ENCODE measurements around the gene UBE2Q2. TPM values are rescaled to one million over a fixed set of nuclear protein-coding genes. Genes with fewer than 3 reads are reported as not detected.
A peak's percentile ranks its signal among the peaks of the same experiment; 100 is the strongest.

UBE2Q2 gene
- total RNA-seq, 1 donor from 2014 or later, result 21.6 TPM

DNA sequence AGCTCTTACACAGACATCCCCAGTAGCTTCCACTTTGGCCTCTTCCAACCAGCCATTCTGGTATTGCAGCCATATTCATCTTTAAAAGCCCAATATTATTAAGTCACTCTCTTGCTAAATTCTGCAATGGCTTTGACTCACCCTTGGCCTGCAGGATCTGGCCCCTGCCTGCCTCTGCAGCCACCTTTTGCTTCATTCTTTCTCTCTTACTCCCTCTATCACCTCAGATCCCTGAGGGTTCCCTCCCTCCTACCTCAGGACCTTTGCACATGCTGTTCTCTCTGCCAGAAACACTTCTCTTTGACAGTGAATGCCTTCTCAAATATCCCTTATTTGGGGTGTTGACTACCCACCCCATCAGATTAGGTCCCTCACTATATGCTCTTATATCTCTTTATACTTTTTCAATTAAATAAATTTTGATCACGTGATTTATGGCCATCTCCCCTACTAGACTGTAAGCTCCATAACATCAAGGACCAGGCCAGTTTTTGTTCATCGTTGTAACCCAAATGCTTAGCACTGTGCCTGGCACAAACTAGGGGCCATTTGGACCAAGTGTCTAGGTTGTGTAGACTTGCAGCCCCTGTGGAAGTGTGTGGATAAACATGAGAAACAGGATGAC, 32.3 kb upstream of the UBE2Q2 start:
- Histone ChIP-seq H3K36me3 (no peaks in the 10 kb centered on the region), H3K27ac (no peak overlapping the region), H3K27me3 (no peaks in the 10 kb centered on the region), H3K9me3 (no peaks in the 10 kb centered on the region), H3K4me1 (no peaks in the 10 kb centered on the region), H3K4me3 (no peak overlapping the region)
- TF ChIP-seq POLR2A (IDR thresholded peaks at IDR 0.05), result no peak
- no peak for TF ChIP-seq POLR2AphosphoS5 (IDR thresholded peaks at IDR 0.05; ENCODE audit: insufficient read depth in 1 of 2, low read depth in 1 of 2)
- TF ChIP-seq, protein P1, sequence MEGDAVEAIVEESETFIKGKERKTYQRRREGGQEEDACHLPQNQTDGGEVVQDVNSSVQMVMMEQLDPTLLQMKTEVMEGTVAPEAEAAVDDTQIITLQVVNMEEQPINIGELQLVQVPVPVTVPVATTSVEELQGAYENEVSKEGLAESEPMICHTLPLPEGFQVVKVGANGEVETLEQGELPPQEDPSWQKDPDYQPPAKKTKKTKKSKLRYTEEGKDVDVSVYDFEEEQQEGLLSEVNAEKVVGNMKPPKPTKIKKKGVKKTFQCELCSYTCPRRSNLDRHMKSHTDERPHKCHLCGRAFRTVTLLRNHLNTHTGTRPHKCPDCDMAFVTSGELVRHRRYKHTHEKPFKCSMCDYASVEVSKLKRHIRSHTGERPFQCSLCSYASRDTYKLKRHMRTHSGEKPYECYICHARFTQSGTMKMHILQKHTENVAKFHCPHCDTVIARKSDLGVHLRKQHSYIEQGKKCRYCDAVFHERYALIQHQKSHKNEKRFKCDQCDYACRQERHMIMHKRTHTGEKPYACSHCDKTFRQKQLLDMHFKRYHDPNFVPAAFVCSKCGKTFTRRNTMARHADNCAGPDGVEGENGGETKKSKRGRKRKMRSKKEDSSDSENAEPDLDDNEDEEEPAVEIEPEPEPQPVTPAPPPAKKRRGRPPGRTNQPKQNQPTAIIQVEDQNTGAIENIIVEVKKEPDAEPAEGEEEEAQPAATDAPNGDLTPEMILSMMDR (IDR thresholded peaks at IDR 0.05), result no peak
- intact Hi-C loops (cut with DNase I), result no loop called here
- peak in 1 of 2 donors; percentile 25 for DNase-seq (ENCODE audit: extremely low spot score in 2 of 2)

- intact Hi-C loops (cut with DNase I), result no loop called here
- H3K4me1 ChIP-seq, result no peaks in the 10 kb centered on the region
- no peaks in the 10 kb centered on the region for H3K9me3 ChIP-seq
- TF ChIP-seq, protein P1 (IDR thresholded peaks at IDR 0.05), result no peak
- TF ChIP-seq POLR2AphosphoS5 (IDR thresholded peaks at IDR 0.05; ENCODE audit: insufficient read depth in 1 of 2, low read depth in 1 of 2), result no peak
- TF ChIP-seq POLR2A (IDR thresholded peaks at IDR 0.05), result no peak
- no peaks in the 10 kb centered on the region for H3K27me3 ChIP-seq
- H3K4me3 ChIP-seq, result no peak overlapping the region
- no peaks in the 10 kb centered on the region for H3K36me3 ChIP-seq
- DNase-seq (ENCODE audit: extremely low spot score in 2 of 2), result peak in 1 of 2 donors; percentile 62
- H3K27ac ChIP-seq, result no peak overlapping the region
Measured at GRCh38 chr15:75811626-75812025, 31.6 kb upstream of the UBE2Q2 start.

- no peak overlapping the region for H3K27ac ChIP-seq
- no peaks in the 10 kb centered on the region for H3K4me1 ChIP-seq
- TF ChIP-seq, protein P1 (IDR thresholded peaks at IDR 0.05), result no peak
- TF ChIP-seq POLR2A (IDR thresholded peaks at IDR 0.05) (no peak), POLR2AphosphoS5 (IDR thresholded peaks at IDR 0.05; ENCODE audit: insufficient read depth in 1 of 2, low read depth in 1 of 2) (no peak)
- H3K9me3 ChIP-seq, result no peaks in the 10 kb centered on the region
- no peaks in the 10 kb centered on the region for H3K36me3 ChIP-seq
- DNase-seq (ENCODE audit: extremely low spot score in 2 of 2), result no peak
- H3K4me3 ChIP-seq, result no peak overlapping the region
- no peaks in the 10 kb centered on the region for H3K27me3 ChIP-seq
- intact Hi-C loops (cut with DNase I), result no loop called here
Measured at GRCh38 chr15:75814794-75815193, 28.5 kb upstream of the UBE2Q2 start.

GRCh38 chr15:75815811-75816719, 27.2 kb upstream of the UBE2Q2 start:
- H3K36me3 ChIP-seq, result no peaks in the 10 kb centered on the region
- TF ChIP-seq POLR2A (IDR thresholded peaks at IDR 0.05) (no peak), POLR2AphosphoS5 (IDR thresholded peaks at IDR 0.05; ENCODE audit: insufficient read depth in 1 of 2, low read depth in 1 of 2) (no peak)
- TF ChIP-seq, protein P1 (IDR thresholded peaks at IDR 0.05), result no peak
- DNase-seq (ENCODE audit: extremely low spot score in 2 of 2), result peak in 1 of 2 donors; percentile 18
- no peaks in the 10 kb centered on the region for H3K4me1 ChIP-seq
- H3K9me3 ChIP-seq, result no peaks in the 10 kb centered on the region
- intact Hi-C loops (cut with DNase I), result no loop called here
- no peaks in the 10 kb centered on the region for H3K27me3 ChIP-seq
- no peak overlapping the region for H3K27ac ChIP-seq
- no peak overlapping the region for H3K4me3 ChIP-seq

Data from vagina (tissue), 2 donors.